K562 (cell line): ENCODE results near the gene HSD17B12. TPM values are rescaled to one million over a fixed set of nuclear protein-coding genes. Genes with fewer than 3 reads are reported as not detected.

ENCODE experiments used
- ATAC-seq: fragments of 200-7000 bp; cut with Tn5 transposase; 3 replicates; pipeline ENCODE4 v1.9.1; 2020; ENCODE audit warnings: moderate library complexity
- BruUV-seq: library from RNA; stranded (reverse); fragments of 400-500 nt; replicated peaks from 2 replicates; lab custom pipeline; 2021; lab: Mats Ljungman, UMichigan
- CTCF ChIA-PET: fragments of 300-600 bp; formaldehyde crosslinking; extraction: SDS; loops from one replicate; lab custom pipeline; 2021; ENCODE audit warnings: low intra/inter-chr PET ratio; lab: Yijun Ruan, JAX
- POLR2A ChIA-PET: fragments of 300-600, 350-650 bp; sonication (Branson Sonifier 250); formaldehyde crosslinking; extraction: SDS; loops from one replicate; lab custom pipeline; 2021; ENCODE audit warnings: antibody characterized with exemption, inconsistent platforms; lab: Yijun Ruan, JAX
- DNase-seq, 4 experiments: peaks; one replicate each; pipeline versions ENCODE4 v3.0.0 to v3.0.0-alpha.2; 2011 to 2018; ENCODE audit warnings: low spot score in 3 of 4, mixed read lengths in 3 of 4; ENCODE audit errors: extremely low read depth in 1 of 4
- FAIRE-seq: peaks from 2 replicates; lab custom pipeline; 2011; peaks lifted over from hg19 to GRCh38; lab: Jason Lieb, UNC
- H2AFZ ChIP-seq: 2 replicates; pipeline ENCODE4 v1.6.0; 2011; ENCODE audit warnings: low read depth, low read length, control low read depth, inconsistent platforms
- H3K27ac ChIP-seq: fragments of 200-600 bp; 3 replicates; pipeline ENCODE4 v1.8.0; 2011; ENCODE audit warnings: low read depth, mild to moderate bottlenecking, control low read depth, inconsistent platforms, low read length, moderate library complexity, mixed read lengths; ENCODE audit errors: extremely low read depth
- H3K27me3 ChIP-seq, 2 experiments: fragments of 300-600 bp in 1 of 2; 2 replicates in 1 of 2; 3 replicates in 1 of 2; pipeline versions ENCODE4 v1.6.0 to v1.8.0; 2011; ENCODE audit warnings: inconsistent platforms in 2 of 2, low read length in 2 of 2, mild to moderate bottlenecking in 1 of 2, mixed read lengths in 1 of 2, moderate library complexity in 1 of 2; ENCODE audit not compliant: control insufficient read depth in 2 of 2, insufficient read depth in 2 of 2
- H3K36me3 ChIP-seq: fragments of 300-600 bp; 3 replicates; pipeline ENCODE4 v1.8.0; 2011; ENCODE audit warnings: mild to moderate bottlenecking, low read length, inconsistent platforms; ENCODE audit not compliant: control insufficient read depth, insufficient read depth
- H3K4me1 ChIP-seq, 2 experiments: fragments of 200-600 bp in 1 of 2; replicated peaks in 1 of 2; 2 replicates in 1 of 2; 3 replicates in 1 of 2; pipeline versions ENCODE4 v1.5.1 to v1.8.0; 2011; ENCODE audit warnings: inconsistent platforms in 2 of 2, low read length in 2 of 2, mild to moderate bottlenecking in 1 of 2, mixed read lengths in 1 of 2, moderate library complexity in 1 of 2; ENCODE audit not compliant: control insufficient read depth in 2 of 2, insufficient read depth in 2 of 2
- H3K4me2 ChIP-seq: 2 replicates; pipeline ENCODE4 v1.6.1; 2011; ENCODE audit warnings: low read length, control low read depth, inconsistent platforms, mixed read lengths; ENCODE audit not compliant: insufficient read depth
- H3K4me3 ChIP-seq: fragments of 200-600 bp; sonication (generic), shearing (Covaris generic); 2 replicates; pipeline ENCODE4 v1.5.1; 2016; ENCODE audit warnings: control low read depth, inconsistent platforms
- H3K79me2 ChIP-seq: fragments of 200-600 bp; 3 replicates; pipeline ENCODE4 v1.8.0; 2011; ENCODE audit warnings: low read length, inconsistent platforms; ENCODE audit not compliant: control insufficient read depth, insufficient read depth
- H3K9ac ChIP-seq, 2 experiments: 2 replicates each; pipeline versions ENCODE4 v1.6.0 to v1.6.1; 2011; ENCODE audit warnings: low read depth in 2 of 2, low read length in 2 of 2, control low read depth in 1 of 2, inconsistent platforms in 1 of 2, mild to moderate bottlenecking in 1 of 2, mixed read lengths in 1 of 2; ENCODE audit not compliant: insufficient read depth in 1 of 2
- H3K9me1 ChIP-seq: one replicate; pipeline ENCODE4 v1.6.0; 2011; ENCODE audit warnings: inconsistent platforms, mild to moderate bottlenecking, low read length, moderate library complexity; ENCODE audit not compliant: control insufficient read depth, insufficient read depth
- H3K9me3 ChIP-seq: replicated peaks from 2 replicates; pipeline ENCODE4 v1.5.1; 2011; ENCODE audit warnings: low read depth, low read length, inconsistent platforms; ENCODE audit not compliant: control insufficient read depth, insufficient read depth
- H4K20me1 ChIP-seq: replicated peaks from 2 replicates; pipeline ENCODE4 v1.6.1; 2011; ENCODE audit warnings: low read length, inconsistent platforms, mixed read lengths; ENCODE audit not compliant: control insufficient read depth, insufficient read depth
- HDAC3 ChIP-seq: fragments of 450-650 bp; IDR thresholded peaks from 2 replicates; pipeline ENCODE4 v1.6.1; 2018; ENCODE audit warnings: borderline replicate concordance, mild to moderate bottlenecking, moderate library complexity; ENCODE audit not compliant: partially characterized antibody
- KAT8 ChIP-seq: fragments of 450-650 bp; IDR thresholded peaks from 2 replicates; pipeline ENCODE4 v1.6.1; 2016; ENCODE audit warnings: low read depth, mild to moderate bottlenecking
- MTA1 ChIP-seq: fragments of 450-650 bp; IDR thresholded peaks from 2 replicates; pipeline ENCODE4 v1.6.1; 2017; ENCODE audit warnings: borderline replicate concordance
- RB1 ChIP-seq: fragments of 450-650 bp; IDR thresholded peaks from 2 replicates; pipeline ENCODE4 v1.6.1; 2017; ENCODE audit warnings: low read depth, mild to moderate bottlenecking
- TEAD4 ChIP-seq, 2 experiments: sonication (generic) in 1 of 2; formaldehyde crosslinking in 1 of 2; IDR thresholded peaks; 2 replicates each; pipeline versions ENCODE4 v1.6.1 to v1.8.0; 2012 to 2022; ENCODE audit warnings: borderline replicate concordance in 1 of 2, inconsistent platforms in 1 of 2, low read length in 1 of 2, mild to moderate bottlenecking in 1 of 2, missing genetic modification reagents in 1 of 2
- ZNF639 ChIP-seq, 2 experiments: fragments of 200-800 bp in 1 of 2; sonication (Bioruptor generic) in 1 of 2; sonication (generic) in 1 of 2; formaldehyde crosslinking in 1 of 2; IDR thresholded peaks in 1 of 2; conservative IDR thresholded peaks in 1 of 2; 2 replicates each; pipeline versions ENCODE4 v1.5.0 to v1.6.1; 2016 to 2020; ENCODE audit warnings: missing compliant biosample characterization in 1 of 2, missing genetic modification characterization in 1 of 2, missing genetic modification reagents in 1 of 2
- WGBS: fragments of 100-300 bp; shearing (Covaris generic); methylation state at CpG from one replicate; pipeline ENCODE4 v1.1.6; 2016; ENCODE audit warnings: low coverage, mixed read lengths; ENCODE audit not compliant: insufficient coverage; ENCODE audit errors: missing lambda C conversion rate; 5-methylcytosine and 5-hydroxymethylcytosine counted together
- in situ Hi-C: fragments of 300-500 bp; cut with MboI; formaldehyde crosslinking; loops from 4 replicates; pipeline ENCODE4 v1.15.0; 2018; ENCODE audit warnings: inconsistent platforms, mixed read lengths
- intact Hi-C: fragments of 100-400 bp; cut with micrococcal nuclease; formaldehyde crosslinking; loops from 2 replicates; pipeline ENCODE4 v1.14.2; 2022
- polyA plus RNA-seq, 8 experiments: library from polyadenylated mRNA; depleted of rRNA in 4 of 8; stranded (reverse) in 5 of 8; unstranded in 3 of 8; fragments of >200 nt; fragmentation: Nextera tagmentation in 2 of 8; fragmentation: Illumina TruSeq in 1 of 8; extraction: Ambion mirVana in 2 of 8; extraction: Trizol in 1 of 8; gene quantifications; 2 replicates each; pipeline versions ENCODE4 v1.2.1 to v1.2.3, GENCODE V29; 2011 to 2014; ENCODE audit warnings: inconsistent platforms in 1 of 8, missing spikeins in 1 of 8
- total RNA-seq, 7 experiments: library from RNA; depleted of rRNA in 6 of 7; stranded (reverse); fragments of >200 nt in 6 of 7; fragmentation: Illumina TruSeq in 2 of 7; extraction: Trizol in 2 of 7; gene quantifications; 2 replicates each; pipeline versions ENCODE4 v1.2.1 to v1.2.3, GENCODE V29; 2011 to 2021; ENCODE audit warnings: low replicate concordance in 1 of 7
- TF ChIP-seq, protein P1 (sequence below): fragments of 250-450 bp; sonication (Bioruptor Pico); IDR thresholded peaks from 2 replicates; pipeline ENCODE4 v1.5.0; 2021

HSD17B12 gene
- total and polyA plus RNA-seq, 9 of the 15 experiments (the other 6 are each of a cell fraction or from before 2014, with no cell fraction given), result 9.1 to 34.5 (median 23.3) TPM

DNA sequence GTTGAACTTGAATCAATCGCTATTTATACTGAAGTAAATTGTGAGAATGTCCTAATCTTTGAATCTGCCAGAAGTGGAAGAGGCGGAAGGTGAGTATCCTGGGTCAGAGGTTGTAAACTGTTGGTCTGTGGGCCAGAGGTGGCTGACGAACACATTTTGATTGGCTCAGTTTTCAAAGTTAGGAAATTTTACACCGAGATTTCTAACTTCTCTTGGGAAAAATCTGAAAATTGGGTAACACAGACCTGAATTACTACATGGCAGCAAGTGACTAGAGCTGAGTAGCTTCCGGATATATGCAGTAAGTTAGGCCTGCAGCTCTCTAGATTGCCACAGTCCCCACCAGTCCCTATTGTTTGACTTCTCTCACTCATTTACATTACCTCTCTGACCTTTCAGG, 143.3 kb downstream of the HSD17B12 start:
- Histone ChIP-seq H3K9me1 (no peaks in the 10 kb centered on the region), H3K36me3 (no peaks in the 10 kb centered on the region), H3K79me2 (no peaks in the 10 kb centered on the region), H2AFZ (no peak overlapping the region), H3K4me1 (no peaks in the 10 kb centered on the region), H3K9ac (no peak overlapping the region), H3K4me2 (no peak overlapping the region), H4K20me1 (no peaks in the 10 kb centered on the region), H3K27ac (no peak overlapping the region), H3K27me3 (no peaks in the 10 kb centered on the region), H3K9me3 (no peaks in the 10 kb centered on the region), H3K4me3 (no peak overlapping the region)
- ATAC-seq (no peak), DNase-seq (no peak), FAIRE-seq (no peak)
- intact Hi-C loops, result loop anchor here (10.0 kb wide), 1 partner anchor 121 kb away; the partner anchor contains the start of gene C11orf96
- ChIA-PET POLR2A (no interaction called here), CTCF (no interaction called here)
- in situ Hi-C loops, result no loop called here
- 38% methylated on average over 5 of the region's 5 CpGs for WGBS
- TF ChIP-seq TEAD4 (IDR thresholded peaks at IDR 0.05; ENCODE audit: low read length) (no peak), TEAD4 (CRISPR knock-in tag; IDR thresholded peaks at IDR 0.05; ENCODE audit: borderline replicate concordance) (no peak), HDAC3 (no peak), ZNF639 (CRISPR knock-in tag; conservative IDR thresholded peaks at IDR 0.05 in 1 of 2, IDR thresholded peaks at IDR 0.05 in 1 of 2) (no peak), RB1 (no peak), KAT8 (no peak), MTA1 (no peak)
- TF ChIP-seq, protein P1, sequence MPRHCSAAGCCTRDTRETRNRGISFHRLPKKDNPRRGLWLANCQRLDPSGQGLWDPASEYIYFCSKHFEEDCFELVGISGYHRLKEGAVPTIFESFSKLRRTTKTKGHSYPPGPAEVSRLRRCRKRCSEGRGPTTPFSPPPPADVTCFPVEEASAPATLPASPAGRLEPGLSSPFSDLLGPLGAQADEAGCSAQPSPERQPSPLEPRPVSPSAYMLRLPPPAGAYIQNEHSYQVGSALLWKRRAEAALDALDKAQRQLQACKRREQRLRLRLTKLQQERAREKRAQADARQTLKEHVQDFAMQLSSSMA (CRISPR knock-in tag), result no peak
- no TSS peak for BruUV-seq
